Peyer's patch (tissue), 4 donors: ENCODE measurements around the gene SDR39U1.

ENCODE experiments used
- CTCF ChIP-seq, 6 experiments: fragments of 450-650 bp in 4 of 6; fragments of 200-600 bp in 2 of 6; sonication (generic) in 1 of 6; IDR thresholded peaks; one replicate each; pipeline ENCODE4 v1.5.1; 2017 to 2019; ENCODE audit warnings: antibody characterized with exemption in 6 of 6, mild to moderate bottlenecking in 3 of 6, moderate library complexity in 1 of 6
- POLR2A ChIP-seq, 2 donors: fragments of 450-650 bp; IDR thresholded peaks; one replicate each; pipeline ENCODE4 v1.5.1; 2017; ENCODE audit warnings: antibody characterized with exemption in 2 of 2, mild to moderate bottlenecking in 2 of 2, moderate library complexity in 2 of 2

- TF ChIP-seq CTCF (IDR thresholded peaks at IDR 0.05) (no peak), POLR2A (IDR thresholded peaks at IDR 0.05) (no peak)
Observed at GRCh38 chr14:24434036-24434435, 8.5 kb downstream of the SDR39U1 start.
